Pancreas (tissue), 10 donors: ENCODE measurements around the gene FMO1. TPM values are rescaled to one million over a fixed set of nuclear protein-coding genes. Genes with fewer than 3 reads are reported as not detected.
"Not testable (repeated sequence)": the region's sequence is repeated elsewhere in the genome, so short reads cannot be mapped to it uniquely, and the experiment has no call there.

Experiments used
- ATAC-seq, 4 donors: fragments of 200-7000 bp; cut with Tn5 transposase; one replicate each; pipeline versions ENCODE4 v1.8.0 to v1.9.1; 2020; ENCODE audit warnings: mild to moderate bottlenecking in 4 of 4, moderate library complexity in 4 of 4
- DNase-seq, 6 donors: peaks; one replicate each; pipeline ENCODE4 v3.0.0-alpha.2; 2020
- FAIRE-seq: peaks from 2 replicates; lab custom pipeline; 2012; peaks lifted over from hg19 to GRCh38; lab: Jason Lieb, UNC
- H3K27ac ChIP-seq, 4 donors: fragments of 200-600 bp; sonication (generic); 1 replicate in 3 of 4; 2 replicates in 1 of 4; pipeline versions ENCODE4 v1.5.0 to v1.8.0; 2020
- H3K27me3 ChIP-seq, 4 donors: fragments of 200-600 bp; one replicate each; pipeline ENCODE4 v1.8.0; 2021
- H3K36me3 ChIP-seq, 3 donors: fragments of 200-600 bp; sonication (generic) in 1 of 3; one replicate each; pipeline versions ENCODE4 v1.5.0 to v1.8.0; 2020 to 2021
- H3K4me1 ChIP-seq, 3 donors: fragments of 200-600 bp; one replicate each; pipeline ENCODE4 v1.8.0; 2021
- H3K4me3 ChIP-seq, 4 donors: fragments of 200-600 bp; sonication (generic) in 2 of 4; one replicate each; pipeline versions ENCODE4 v1.5.0 to v1.8.0; 2020 to 2021
- H3K9me3 ChIP-seq, 4 donors: fragments of 200-600 bp; one replicate each; pipeline ENCODE4 v1.8.0; 2021
- WGBS, 2 donors: extraction: QIAGEN DNeasy Blood & Tissue Kit; methylation state at CpG; one replicate each; pipeline ENCODE4 v1.1.7; 2013; 5-methylcytosine and 5-hydroxymethylcytosine counted together
- intact Hi-C, 3 donors: fragments of 100-400 bp; cut with DNase I; formaldehyde crosslinking; loops; one replicate each; pipeline versions ENCODE4 v1.11.1 to v1.14.2; 2022
- polyA plus RNA-seq, 2 donors: library from polyadenylated mRNA; stranded (reverse); fragments of 200-250 nt; gene quantifications; one replicate each; pipeline ENCODE4 v1.2.3, GENCODE V29; 2013
- total RNA-seq, 6 donors: library from RNA; stranded (reverse); fragmentation: NEBNext Ultra II Directional in 4 of 6; extraction: Animal tissue kit (Norgen Biotek cat#: 25700) in 4 of 6; gene quantifications; one replicate each; pipeline versions ENCODE4 v1.2.1 to v1.2.4, GENCODE V29; 2021 to 2023
- TF ChIP-seq, protein P1 (sequence below), 4 donors: fragments of 200-600 bp; sonication (generic) in 3 of 4; IDR thresholded peaks; one replicate each; pipeline versions ENCODE4 v1.5.0 to v1.8.0; 2021; ENCODE audit warnings: antibody characterized with exemption in 4 of 4
- donor health status: healthy with polysubstance abuse.
- donor health status: DM: no; HTN: no; CAD: no; lungs with moderate emphysema.
- donor health status: DM: no; HTN: no; CAD: no.
- donor health status: control.
- donor health status: control.
- donor health status: Bipolar disorder and iron deficiency.
- donor health status: DM: yes; HTN: yes; CAD: no.
- donor health status: DM: no; HTN: no; CAD: no.
- donor health status: DM: no; HTN: no; CAD: no.
- donor health status: DM: yes; HTN: yes; CAD: no.

Gene FMO1
- total and polyA plus RNA-seq, 8 donors: 0.37 to 5.4 (median 1.4) TPM

DNA sequence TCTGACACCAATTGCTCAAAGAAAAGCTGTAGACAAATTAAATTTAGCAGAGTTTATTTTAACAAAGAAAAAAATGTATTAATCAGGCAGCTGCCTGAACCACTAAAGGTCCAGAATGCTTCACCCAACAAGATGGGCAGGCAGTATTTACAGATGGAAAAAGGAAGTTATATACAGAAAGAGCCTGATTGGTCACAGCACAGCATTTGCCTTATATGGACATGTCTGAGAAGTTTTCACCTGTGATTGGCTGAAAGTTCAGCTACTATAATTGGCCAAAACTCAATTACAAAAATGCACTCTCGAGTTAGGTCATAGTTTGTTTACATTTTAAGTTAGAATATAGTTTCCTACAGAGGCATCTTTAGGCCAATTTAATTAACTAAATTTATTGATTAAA, 15.1 kb upstream of the FMO1 start:
- no peak for FAIRE-seq
- intact Hi-C loops: loop anchor here in 1 of 3 donors (10.0 kb wide), 1 partner anchor 168 kb away; no protein-coding TSS in a partner anchor
- no peaks in the 10 kb centered on the region for H3K36me3 ChIP-seq

GRCh38 chr1:171236231-171236630, 12.1 kb upstream of the FMO1 start:
- not testable (repeated sequence) for H3K27me3 ChIP-seq, H3K4me1 ChIP-seq, H3K36me3 ChIP-seq, H3K9me3 ChIP-seq, H3K4me3 ChIP-seq, DNase-seq, ATAC-seq, FAIRE-seq, H3K27ac ChIP-seq
- 91 to 99% methylated on average over 4 of the region's 4 CpGs for WGBS, 2 donors
- intact Hi-C loops: loop anchor here in 1 of 3 donors (10.0 kb wide), 1 partner anchor 171 kb away; no protein-coding TSS in a partner anchor

More for the DNA sequence above, 15.1 kb upstream of the FMO1 start:
- Histone ChIP-seq H3K4me1 (no peaks in the 10 kb centered on the region), H3K9me3 (no peaks in the 10 kb centered on the region), H3K4me3 (no peak overlapping the region), H3K27ac (no peak overlapping the region), H3K27me3 (no peaks in the 10 kb centered on the region)
- TF ChIP-seq, protein P1, sequence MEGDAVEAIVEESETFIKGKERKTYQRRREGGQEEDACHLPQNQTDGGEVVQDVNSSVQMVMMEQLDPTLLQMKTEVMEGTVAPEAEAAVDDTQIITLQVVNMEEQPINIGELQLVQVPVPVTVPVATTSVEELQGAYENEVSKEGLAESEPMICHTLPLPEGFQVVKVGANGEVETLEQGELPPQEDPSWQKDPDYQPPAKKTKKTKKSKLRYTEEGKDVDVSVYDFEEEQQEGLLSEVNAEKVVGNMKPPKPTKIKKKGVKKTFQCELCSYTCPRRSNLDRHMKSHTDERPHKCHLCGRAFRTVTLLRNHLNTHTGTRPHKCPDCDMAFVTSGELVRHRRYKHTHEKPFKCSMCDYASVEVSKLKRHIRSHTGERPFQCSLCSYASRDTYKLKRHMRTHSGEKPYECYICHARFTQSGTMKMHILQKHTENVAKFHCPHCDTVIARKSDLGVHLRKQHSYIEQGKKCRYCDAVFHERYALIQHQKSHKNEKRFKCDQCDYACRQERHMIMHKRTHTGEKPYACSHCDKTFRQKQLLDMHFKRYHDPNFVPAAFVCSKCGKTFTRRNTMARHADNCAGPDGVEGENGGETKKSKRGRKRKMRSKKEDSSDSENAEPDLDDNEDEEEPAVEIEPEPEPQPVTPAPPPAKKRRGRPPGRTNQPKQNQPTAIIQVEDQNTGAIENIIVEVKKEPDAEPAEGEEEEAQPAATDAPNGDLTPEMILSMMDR (IDR thresholded peaks at IDR 0.05): no peak
- WGBS, 2 donors: 84 to 88% methylated on average over 1 of the region's 1 CpG
- DNase-seq: no peak
- ATAC-seq: no peak

GRCh38 chr1:171243878-171244277, 4.4 kb upstream of the FMO1 start:
- no peak overlapping the region for H3K27ac ChIP-seq
- no peaks in the 10 kb centered on the region for H3K9me3 ChIP-seq
- H3K27me3 ChIP-seq: no peaks in the 10 kb centered on the region
- H3K4me1 ChIP-seq: no peaks in the 10 kb centered on the region
- intact Hi-C loops: loop anchor here in 1 of 3 donors (10.0 kb wide), 1 partner anchor 61 kb away; no protein-coding TSS in a partner anchor
- ATAC-seq (no peak), FAIRE-seq (no peak), DNase-seq (no peak)
- TF ChIP-seq, protein P1 (IDR thresholded peaks at IDR 0.05): no peak
- no peaks in the 10 kb centered on the region for H3K36me3 ChIP-seq
- H3K4me3 ChIP-seq: no peak overlapping the region
- WGBS, 2 donors: 57 to 69% methylated on average over 4 of the region's 4 CpGs

DNA sequence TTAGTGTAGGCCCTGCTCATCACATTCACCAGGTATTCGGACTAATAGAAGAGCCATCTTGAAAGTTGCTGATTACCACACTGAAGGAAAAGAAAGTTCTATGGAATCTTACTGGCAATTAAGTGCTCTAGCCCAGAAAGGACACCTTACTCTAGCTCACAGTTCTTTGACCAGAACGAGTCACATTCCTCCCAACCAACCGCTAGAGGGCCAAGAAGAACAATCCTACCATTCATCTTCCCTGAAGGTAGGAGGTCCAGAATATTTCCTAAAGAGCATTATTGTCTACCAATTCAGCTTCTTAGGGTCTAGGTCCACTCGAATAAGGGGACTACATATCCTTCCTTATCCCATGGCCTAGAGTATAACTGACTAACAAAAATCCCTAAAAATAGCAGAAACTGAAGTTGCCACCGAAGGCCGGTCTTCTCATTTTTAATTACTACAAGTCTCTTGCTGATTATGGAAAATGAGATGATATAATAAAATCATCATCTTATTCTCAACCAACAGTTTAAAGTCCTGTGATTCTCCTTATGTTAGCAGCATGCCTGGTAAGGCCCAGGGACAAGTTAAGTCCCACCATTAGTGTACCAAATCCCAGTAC, 2.7 kb upstream of the FMO1 start:
- Histone ChIP-seq H3K27ac (no peak overlapping the region), H3K4me3 (no peak overlapping the region), H3K9me3 (no peaks in the 10 kb centered on the region), H3K27me3 (no peaks in the 10 kb centered on the region), H3K4me1 (no peaks in the 10 kb centered on the region), H3K36me3 (no peaks in the 10 kb centered on the region)
- TF ChIP-seq, protein P1 (IDR thresholded peaks at IDR 0.05): peak; percentile 53 to 72 (median 68)
- no peak for FAIRE-seq
- intact Hi-C loops: loop anchor here in 1 of 3 donors (10.0 kb wide), 1 partner anchor 59 kb away; no protein-coding TSS in a partner anchor
- peak in 1 of 6 donors; percentile 40 for DNase-seq
- WGBS, 2 donors: 36 to 40% methylated on average over 6 of the region's 6 CpGs
- peak; percentile 77 to 92 (median 86) for ATAC-seq

- TF ChIP-seq, protein P1 (IDR thresholded peaks at IDR 0.05): no peak
- 69 to 83% methylated on average over 4 of the region's 4 CpGs for WGBS, 2 donors
- no peaks in the 10 kb centered on the region for H3K27me3 ChIP-seq
- no peak for FAIRE-seq
- DNase-seq: no peak
- ATAC-seq: no peak
- H3K36me3 ChIP-seq: no peaks in the 10 kb centered on the region
- no peak overlapping the region for H3K27ac ChIP-seq
- H3K4me3 ChIP-seq: no peak overlapping the region
- intact Hi-C loops: loop anchor here in 1 of 3 donors (10.0 kb wide), 1 partner anchor 57 kb away; no protein-coding TSS in a partner anchor
- H3K4me1 ChIP-seq: no peaks in the 10 kb centered on the region
- H3K9me3 ChIP-seq: no peaks in the 10 kb centered on the region
Measured at GRCh38 chr1:171247501-171247900, 793 bp upstream of the FMO1 start.
